ENCODE results near the gene ABCB4. TPM values are rescaled to one million over a fixed set of nuclear protein-coding genes. Genes with fewer than 3 reads are reported as not detected.
"Not testable (repeated sequence)": the region's sequence is repeated elsewhere in the genome, so short reads cannot be mapped to it uniquely, and the experiment has no call there.

The ABCB4 gene
- total RNA-seq, 1 experiment from 2014 or later, result not detected

GRCh38 chr7:87471473-87471872 lies 4.0 kb downstream of the ABCB4 start:
- Histone ChIP-seq H3K9me2 (ENCODE audit: insufficient read depth) (no peaks in the 10 kb centered on the region), H2AFZ (ENCODE audit: low read depth, low read length, poor library complexity, severe bottlenecking) (no peak overlapping the region), H3K79me2 (ENCODE audit: insufficient read depth, low read length) (no peaks in the 10 kb centered on the region), H3K9me3 (ENCODE audit: control insufficient read depth in 1 of 2, insufficient read depth in 1 of 2, low read depth in 1 of 2, low read length in 2 of 2) (no peaks in the 10 kb centered on the region), H3K9ac (ENCODE audit: low read length) (no peak overlapping the region), H4K20me1 (ENCODE audit: insufficient read depth) (no peaks in the 10 kb centered on the region), H3K27ac (ENCODE audit: low read depth, low read length) (no peak overlapping the region), H3K4me2 (ENCODE audit: low read length) (no peak overlapping the region), H3K36me3 (ENCODE audit: control insufficient read depth in 1 of 2, insufficient read depth in 2 of 2, low read length in 2 of 2) (no peaks in the 10 kb centered on the region), H3K4me3 (replicated peaks in 1 of 2; ENCODE audit: low read depth in 1 of 2, low read length in 2 of 2) (no peak overlapping the region), H3K27me3 (ENCODE audit: insufficient read depth, low read length) (no peaks in the 10 kb centered on the region), H3K4me1 (ENCODE audit: control insufficient read depth in 1 of 2, insufficient read depth in 2 of 2, low read length in 2 of 2) (no peaks in the 10 kb centered on the region)
- POLR2A ChIA-PET, result no interaction called here
- BruUV-seq (replicated peaks), result no TSS peak
- ATAC-seq (no peak), DNase-seq (ENCODE audit: low read depth, low spot score) (no peak)
- TF ChIP-seq SP1 (IDR thresholded peaks at IDR 0.05; ENCODE audit: low read depth) (no peak), REST (IDR thresholded peaks at IDR 0.05; ENCODE audit: low read depth) (no peak), JUND (IDR thresholded peaks at IDR 0.05) (no peak), RAD21 (IDR thresholded peaks at IDR 0.05; ENCODE audit: low read depth) (no peak), EGR1 (IDR thresholded peaks at IDR 0.05; ENCODE audit: low read depth) (no peak), EZH2 (IDR thresholded peaks at IDR 0.05) (no peak), CBX3 (IDR thresholded peaks at IDR 0.05; ENCODE audit: low read depth) (no peak), FOSL1 (IDR thresholded peaks at IDR 0.05; ENCODE audit: low read depth) (no peak), POLR2A (IDR thresholded peaks at IDR 0.05; ENCODE audit: borderline replicate concordance, extremely low read depth, insufficient read depth, insufficient read length) (no peak)
- CTCF ChIA-PET, result no interaction called here
- RAD21 ChIA-PET (ENCODE audit: low non-redundant PET in 1 of 2, low total read pairs in 2 of 2, uncharacterized antibody in 2 of 2, unreplicated experiment in 2 of 2), result no interaction called here
- intact Hi-C loops (cut with micrococcal nuclease), result no loop called here

GRCh38 chr7:87469204-87469603 lies 6.3 kb downstream of the ABCB4 start:
- H3K4me3 ChIP-seq (replicated peaks in 1 of 2; ENCODE audit: low read depth in 1 of 2, low read length in 2 of 2); BruUV-seq (replicated peaks); H3K27me3 ChIP-seq (ENCODE audit: insufficient read depth, low read length); DNase-seq (ENCODE audit: low read depth, low spot score); H3K9me2 ChIP-seq (ENCODE audit: insufficient read depth); CTCF ChIA-PET; H3K9ac ChIP-seq (ENCODE audit: low read length); H4K20me1 ChIP-seq (ENCODE audit: insufficient read depth); H3K36me3 ChIP-seq (ENCODE audit: control insufficient read depth in 1 of 2, insufficient read depth in 2 of 2, low read length in 2 of 2); H3K4me2 ChIP-seq (ENCODE audit: low read length); intact Hi-C loops (cut with micrococcal nuclease); POLR2A ChIA-PET; H3K79me2 ChIP-seq (ENCODE audit: insufficient read depth, low read length); H2AFZ ChIP-seq (ENCODE audit: low read depth, low read length, poor library complexity, severe bottlenecking); RAD21 ChIA-PET (ENCODE audit: low non-redundant PET in 1 of 2, low total read pairs in 2 of 2, uncharacterized antibody in 2 of 2, unreplicated experiment in 2 of 2); H3K9me3 ChIP-seq (ENCODE audit: control insufficient read depth in 1 of 2, insufficient read depth in 1 of 2, low read depth in 1 of 2, low read length in 2 of 2); H3K27ac ChIP-seq (ENCODE audit: low read depth, low read length); H3K4me1 ChIP-seq (ENCODE audit: control insufficient read depth in 1 of 2, insufficient read depth in 2 of 2, low read length in 2 of 2); ATAC-seq: not testable (repeated sequence)

- POLR2A ChIA-PET; ATAC-seq; intact Hi-C loops (cut with micrococcal nuclease); H3K27ac ChIP-seq (ENCODE audit: low read depth, low read length); DNase-seq (ENCODE audit: low read depth, low spot score); H3K4me3 ChIP-seq (replicated peaks in 1 of 2; ENCODE audit: low read depth in 1 of 2, low read length in 2 of 2); H3K27me3 ChIP-seq (ENCODE audit: insufficient read depth, low read length); H3K79me2 ChIP-seq (ENCODE audit: insufficient read depth, low read length); H3K36me3 ChIP-seq (ENCODE audit: control insufficient read depth in 1 of 2, insufficient read depth in 2 of 2, low read length in 2 of 2); H3K9me2 ChIP-seq (ENCODE audit: insufficient read depth); H3K9me3 ChIP-seq (ENCODE audit: control insufficient read depth in 1 of 2, insufficient read depth in 1 of 2, low read depth in 1 of 2, low read length in 2 of 2); H3K4me2 ChIP-seq (ENCODE audit: low read length); CTCF ChIA-PET; H3K4me1 ChIP-seq (ENCODE audit: control insufficient read depth in 1 of 2, insufficient read depth in 2 of 2, low read length in 2 of 2); BruUV-seq (replicated peaks); H4K20me1 ChIP-seq (ENCODE audit: insufficient read depth); RAD21 ChIA-PET (ENCODE audit: low non-redundant PET in 1 of 2, low total read pairs in 2 of 2, uncharacterized antibody in 2 of 2, unreplicated experiment in 2 of 2); H2AFZ ChIP-seq (ENCODE audit: low read depth, low read length, poor library complexity, severe bottlenecking); H3K9ac ChIP-seq (ENCODE audit: low read length): not testable (repeated sequence)
These were observed 10.0 kb downstream of the ABCB4 start for GRCh38 chr7:87465534-87465880.

All from HCT116 (cell line).